ENCODE measurements around the gene MRGPRX3. TPM values are rescaled to one million over a fixed set of nuclear protein-coding genes. Genes with fewer than 3 reads are reported as not detected.

MRGPRX3 gene
- total and polyA plus RNA-seq, 2 of the 13 experiments (the other 11 are each of a cell fraction or from before 2014, with no cell fraction given): 0.53 TPM; not detected in 1

- Histone ChIP-seq H3K4me3 (replicated peaks in 1 of 3; ENCODE audit: insufficient read depth in 1 of 3, low read depth in 2 of 3, low read length in 3 of 3) (no peak overlapping the region), H3K4me2 (ENCODE audit: low read depth, low read length) (no peak overlapping the region), H3K27me3 (ENCODE audit: control insufficient read depth in 1 of 2, insufficient read depth in 2 of 2, low read length in 2 of 2) (no peaks in the 10 kb centered on the region; a peak in 1 of 5 replicates), H3K4me1 (ENCODE audit: insufficient read depth, low read length) (peaks cover 12% of the 10 kb centered on the region), H3K9ac (ENCODE audit: insufficient read depth, low read depth, low read length) (no peak overlapping the region), H3K9me3 (ENCODE audit: low read length) (no peaks in the 10 kb centered on the region), H3K27ac (ENCODE audit: extremely low read length, insufficient read depth, low read length) (no peak overlapping the region), H3K79me2 (ENCODE audit: insufficient read depth, low read length) (peaks cover 38% of the 10 kb centered on the region), H3K36me3 (replicated peaks in 1 of 2; ENCODE audit: control insufficient read depth in 1 of 2, insufficient read depth in 2 of 2, low read length in 2 of 2) (peaks cover 8 to 21% of the 10 kb centered on the region in 2 experiments; a peak in 4 of 5 replicates), H2AFZ (ENCODE audit: low read length) (no peak overlapping the region), H4K20me1 (ENCODE audit: insufficient read depth, low read length) (no peaks in the 10 kb centered on the region)
- 59% methylated on average over 6 of the region's 6 CpGs for WGBS (ENCODE audit: low lambda C conversion rate)
- no peak for ATAC-seq
- CTCF ChIA-PET (ENCODE audit: low intra/inter-chr PET ratio, low total read pairs): no interaction called here
- POLR2A ChIA-PET: no interaction called here
- no TSS peak for BruUV-seq (replicated peaks)
- intact Hi-C loops (cut with micrococcal nuclease; ENCODE audit: unreplicated experiment) (loop anchor here (10.0 kb wide), 1 partner anchor 336 kb away; no protein-coding TSS in a partner anchor), in situ Hi-C loops (cut with HindIII; ENCODE audit: extremely low pct_ligation_motif_present, low pct_unique_long_range_greater_than_20kb) (no loop called here)
- FAIRE-seq: no peak
- no peak for TF ChIP-seq ZNF34 (CRISPR knock-in tag; IDR thresholded peaks at IDR 0.05; ENCODE audit: borderline replicate concordance)
- no peak for DNase-seq (ENCODE audit: low spot score)
Observed at GRCh38 chr11:18100926-18101656, 31.3 kb upstream of the MRGPRX3 start.

GRCh38 chr11:18105086-18105801 lies 27.1 kb upstream of the MRGPRX3 start:
- peak overlapping the region; percentile 84 for H3K9ac ChIP-seq (ENCODE audit: insufficient read depth, low read depth, low read length)
- DNase-seq (ENCODE audit: low spot score) (no peak), FAIRE-seq (no peak), ATAC-seq (no peak; the same call in 2 of the 3 replicates)
- in situ Hi-C loops (cut with HindIII; ENCODE audit: extremely low pct_ligation_motif_present, low pct_unique_long_range_greater_than_20kb) (loop anchor here (5.0 kb wide), 1 partner anchor 93 kb away; the partner anchor contains the start of gene SERGEF), intact Hi-C loops (cut with micrococcal nuclease; ENCODE audit: unreplicated experiment) (loop anchor here (10.0 kb wide), 1 partner anchor 340 kb away; no protein-coding TSS in a partner anchor)
- no peaks in the 10 kb centered on the region for H3K9me3 ChIP-seq (ENCODE audit: low read length)
- H3K27me3 ChIP-seq (ENCODE audit: control insufficient read depth in 1 of 2, insufficient read depth in 2 of 2, low read length in 2 of 2): no peaks in the 10 kb centered on the region; a peak in 1 of 5 replicates
- H3K4me3 ChIP-seq (replicated peaks in 1 of 3; ENCODE audit: insufficient read depth in 1 of 3, low read depth in 2 of 3, low read length in 3 of 3): peak overlapping the region; percentile 85 to 98 (median 96)
- peaks cover 5 to 18% of the 10 kb centered on the region in 2 experiments; a peak in 3 of 5 replicates for H3K36me3 ChIP-seq (replicated peaks in 1 of 2; ENCODE audit: control insufficient read depth in 1 of 2, insufficient read depth in 2 of 2, low read length in 2 of 2)
- BruUV-seq (replicated peaks): TSS peak; percentile 63
- peak overlapping the region; percentile 80 for H3K4me2 ChIP-seq (ENCODE audit: low read depth, low read length)
- peak overlapping the region; percentile 52 for H3K27ac ChIP-seq (ENCODE audit: extremely low read length, insufficient read depth, low read length)
- no peaks in the 10 kb centered on the region for H4K20me1 ChIP-seq (ENCODE audit: insufficient read depth, low read length)
- peaks cover 24% of the 10 kb centered on the region for H3K79me2 ChIP-seq (ENCODE audit: insufficient read depth, low read length)
- peaks cover 21% of the 10 kb centered on the region for H3K4me1 ChIP-seq (ENCODE audit: insufficient read depth, low read length)
- WGBS (ENCODE audit: low lambda C conversion rate): 14% methylated on average over 29 of the region's 29 CpGs
- ChIA-PET POLR2A (interaction anchor here (0.7 to 1.4 kb wide), 3 partner anchors 92 to 118 kb away, joined by 3 to 5 read pairs (median 4); partner anchors contain the start of gene SERGEF), CTCF (ENCODE audit: low intra/inter-chr PET ratio, low total read pairs) (interaction anchor here (1.7 kb wide), 1 partner anchor 113 kb away, joined by 16 read pairs; no protein-coding TSS in a partner anchor)
- H2AFZ ChIP-seq (ENCODE audit: low read length): no peak overlapping the region
- TF ChIP-seq ZNF430 (CRISPR knock-in tag; IDR thresholded peaks at IDR 0.05): peak; percentile 1; the same call in 1 of the 2 replicates
- TF ChIP-seq PRDM15 (CRISPR knock-in tag; IDR thresholded peaks at IDR 0.05): no peak
- peak; percentile 1 for TF ChIP-seq SRSF1 (optimal IDR thresholded peaks at IDR 0.05; ENCODE audit: low read depth, low read length)
- 0 out of 2 replicates have a peak, but pooled peaks have one; percentile 14 for TF ChIP-seq ZNF629 (CRISPR knock-in tag; conservative IDR thresholded peaks at IDR 0.05)
- 0 out of 2 replicates have a peak, but pooled peaks have one; percentile 43 for TF ChIP-seq ZNF224 (CRISPR knock-in tag; IDR thresholded peaks at IDR 0.05)
- no peak for TF ChIP-seq USF2 (IDR thresholded peaks at IDR 0.05; ENCODE audit: low read depth, low read length)
- TF ChIP-seq USF2 (CRISPR knock-in tag; IDR thresholded peaks at IDR 0.05; ENCODE audit: borderline replicate concordance): no peak
- no peak for TF ChIP-seq ZNF772 (CRISPR knock-in tag; IDR thresholded peaks at IDR 0.05)

Measured in HepG2 (cell line).